ENCODE measurements around the gene ME1.

Gene ME1

DNA sequence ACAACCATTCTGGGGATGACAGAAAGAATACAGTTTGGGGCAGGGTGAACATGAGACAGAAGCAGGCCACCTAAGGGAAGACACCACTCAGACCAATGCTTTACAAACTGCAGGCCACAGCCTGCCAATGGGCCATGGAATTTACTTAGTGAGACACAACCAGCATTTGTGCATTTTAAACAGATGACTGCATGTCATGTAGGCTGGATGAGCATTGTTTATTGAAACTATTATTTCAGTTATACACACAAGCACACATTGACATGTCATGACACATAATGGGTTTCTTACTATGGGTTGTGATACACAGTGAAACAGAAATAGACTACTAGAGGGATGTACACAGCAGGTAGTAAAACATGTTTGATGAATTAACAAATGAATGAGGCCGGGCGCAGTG, 245.8 kb downstream of the ME1 start:
- DNase-seq = no peak

DNA sequence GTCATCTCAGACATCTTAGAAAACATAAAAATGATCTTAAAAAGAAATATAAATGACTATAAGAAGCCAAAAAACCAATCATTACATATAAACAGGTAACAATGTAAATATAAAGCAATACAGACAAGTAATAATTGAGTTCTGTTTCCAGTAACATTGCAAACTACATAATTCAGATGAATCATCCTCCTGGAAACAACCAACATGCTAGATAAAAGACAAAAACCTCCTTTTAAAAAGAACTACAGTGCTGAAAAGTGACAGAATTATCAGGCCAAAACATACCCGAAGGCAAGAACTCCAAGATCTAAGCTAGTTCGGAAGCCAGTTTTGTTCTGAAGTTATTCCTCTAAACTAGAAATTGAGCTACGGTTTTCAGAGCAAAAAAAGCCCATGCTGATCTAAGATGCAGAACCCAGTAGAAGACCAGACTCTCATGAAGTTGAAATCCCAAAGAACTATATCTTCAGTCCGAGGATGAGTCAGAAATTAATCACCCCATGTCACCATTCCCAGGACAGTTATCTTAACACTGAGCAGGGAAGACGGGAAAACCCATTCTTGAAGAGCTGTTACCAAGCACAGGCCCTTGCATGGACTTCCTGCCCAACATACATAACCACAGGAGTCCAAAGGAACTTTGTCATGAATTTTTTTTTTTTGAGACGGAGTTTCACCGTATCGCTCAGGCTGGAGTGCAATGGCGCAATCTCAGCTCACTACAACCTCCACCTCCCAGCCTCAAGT, 247.6 kb downstream of the ME1 start:
- no peak for DNase-seq

GRCh38 chr6:83182114-83182513, 248.7 kb downstream of the ME1 start:
- no peak for DNase-seq

DNA sequence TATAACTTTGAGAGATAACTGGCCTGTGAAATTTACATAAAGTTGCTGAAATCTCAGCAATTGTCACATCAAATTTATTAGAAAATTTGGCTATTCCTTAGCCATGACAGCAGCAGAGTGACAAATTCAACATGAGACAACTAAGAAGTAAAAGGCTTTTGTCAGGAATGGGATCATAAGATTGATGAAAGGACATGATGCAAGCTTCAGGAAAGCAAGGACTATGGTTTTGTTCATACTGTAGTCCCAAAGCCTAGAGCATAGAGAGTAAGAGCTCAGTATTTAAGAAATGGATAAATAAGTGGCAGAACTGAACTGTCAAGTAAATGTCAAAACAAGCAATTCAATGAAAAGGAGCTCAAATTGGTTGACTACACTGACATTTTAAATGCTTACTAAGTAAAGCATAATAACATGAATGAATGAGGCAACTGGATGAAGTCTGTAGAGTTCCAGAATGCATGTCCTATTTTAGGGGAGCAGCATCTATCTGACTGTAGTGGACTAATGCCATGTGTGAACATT, 250.4 kb downstream of the ME1 start:
- DNase-seq = no peak

DNA sequence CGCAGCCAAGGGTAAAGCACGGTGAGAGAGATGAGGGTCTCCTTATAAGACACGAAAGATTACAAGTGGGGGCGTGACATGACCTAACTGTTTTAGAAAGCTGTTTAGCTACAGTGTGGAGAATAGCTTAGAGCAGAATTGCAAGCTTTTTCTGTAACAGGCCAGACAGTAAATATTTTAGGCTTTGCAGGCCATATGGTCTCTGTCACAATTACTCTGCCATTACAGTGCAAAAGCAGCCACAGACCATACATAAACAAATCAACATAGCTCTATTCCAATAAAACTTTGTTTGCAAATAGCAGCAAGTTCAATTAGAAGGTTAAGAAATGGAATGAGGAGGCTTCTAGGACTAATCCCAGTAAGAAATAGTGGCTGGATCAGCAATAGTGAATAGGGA, 254.6 kb downstream of the ME1 start:
- no peak for DNase-seq

DNA sequence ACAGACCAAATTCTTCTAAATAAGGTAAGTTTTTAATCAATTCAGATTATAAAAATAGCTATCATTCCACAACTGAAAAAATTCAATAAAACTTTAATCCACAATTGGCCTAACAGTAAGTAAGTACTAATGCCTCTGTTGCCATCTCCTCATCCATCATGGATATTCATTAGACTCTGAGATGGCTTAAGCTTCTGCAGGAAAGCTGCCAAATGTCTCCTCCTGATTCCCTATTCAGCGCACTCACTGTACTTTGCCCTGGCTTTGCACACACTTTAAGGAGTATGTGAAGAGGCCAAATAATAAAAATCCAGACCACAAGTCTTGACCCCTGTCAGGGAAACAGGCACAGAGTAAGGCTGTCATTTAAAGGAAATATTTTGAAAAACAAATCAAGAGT, 261.3 kb downstream of the ME1 start:
- no peak for DNase-seq

- DNase-seq = no peak
Measured at GRCh38 chr6:83169106-83169505, 261.7 kb downstream of the ME1 start.

DNA sequence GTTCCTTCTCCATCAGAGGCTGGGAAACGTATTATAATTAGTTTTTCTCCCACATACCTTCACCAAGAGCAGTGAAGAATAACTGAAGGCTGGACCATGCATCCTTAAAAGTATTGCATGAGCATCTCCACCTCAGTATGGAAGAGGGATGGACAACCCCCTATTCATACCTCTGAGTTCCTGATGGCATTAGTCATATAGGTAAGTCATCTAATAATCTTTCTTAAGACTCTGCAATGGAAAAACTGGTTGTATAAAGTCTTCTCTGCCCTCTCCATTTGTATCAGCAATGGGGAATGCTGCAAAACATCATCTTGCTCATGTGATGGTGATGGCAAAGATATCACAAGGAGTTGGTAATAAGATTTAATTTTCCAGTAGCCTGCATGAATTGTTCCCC, 262.3 kb downstream of the ME1 start:
- DNase-seq = no peak

DNA sequence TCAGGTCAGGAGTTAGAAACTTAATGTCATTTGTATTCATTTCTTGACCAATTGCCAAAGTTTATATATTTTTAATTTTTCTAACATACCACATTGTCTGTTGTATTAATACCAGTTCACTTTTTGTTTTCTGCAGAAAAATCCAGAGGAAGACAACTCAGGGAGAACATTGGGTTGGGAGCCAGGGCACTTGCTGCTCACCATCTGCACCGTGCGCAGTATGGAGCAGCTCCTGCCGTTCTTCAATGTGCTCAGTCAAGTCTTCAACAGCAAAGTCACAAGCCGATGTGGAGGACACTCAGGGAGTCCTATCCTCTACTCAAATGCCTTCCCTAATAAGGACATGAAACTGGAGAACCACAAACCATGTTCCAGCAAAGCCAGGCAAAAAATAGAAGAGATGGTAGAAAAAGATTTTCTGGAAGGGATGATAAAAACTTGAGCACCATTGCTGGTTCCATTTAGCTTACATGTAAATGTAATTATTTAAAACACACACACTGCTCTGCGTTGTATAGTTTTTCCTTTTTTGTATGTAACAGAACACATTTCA, 263.0 kb downstream of the ME1 start:
- no peak for DNase-seq

All from NCI-H524 treated with DMSO at 0.1 percent for 48 hours (cell line).